ENCODE data around the gene KCNJ15.

Gene KCNJ15

DNA sequence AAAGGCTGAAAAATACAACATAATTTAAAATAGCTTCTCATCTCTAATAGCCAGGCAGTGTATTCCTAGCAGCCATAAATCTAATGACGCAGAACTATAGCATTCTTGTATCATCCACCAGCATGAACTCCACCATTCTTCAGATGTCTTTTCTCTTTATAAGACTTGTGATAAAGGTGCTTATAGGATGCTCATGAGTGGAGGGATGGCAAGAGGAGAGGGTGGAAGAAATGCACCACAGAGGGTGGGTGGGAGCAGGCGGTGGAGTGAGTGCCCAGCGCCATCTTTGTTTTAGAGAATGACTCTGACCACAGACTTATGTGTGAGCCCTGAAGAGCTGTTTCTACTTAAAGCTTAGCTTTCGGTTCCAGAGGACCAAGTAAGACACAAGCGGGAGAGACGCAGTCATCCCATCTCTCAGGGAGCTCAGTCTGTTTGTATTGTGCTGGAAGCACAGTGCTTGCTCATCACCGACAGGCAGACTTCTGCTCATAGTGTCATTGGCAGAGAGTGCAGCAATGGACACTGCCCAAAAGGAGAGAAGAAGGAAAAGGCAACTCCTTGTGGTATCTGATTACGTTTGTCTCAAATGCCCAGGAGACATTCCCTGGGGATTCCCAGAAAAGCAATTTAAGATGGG, 65.6 kb downstream of the KCNJ15 start:
- no peaks in the 10 kb centered on the region for H3K36me3 ChIP-seq (ENCODE audit: control insufficient read depth in 5 of 5, insufficient read depth in 5 of 5, low read length in 5 of 5)
- no peak overlapping the region for H3K4me3 ChIP-seq (ENCODE audit: low read depth in 1 of 5, low read length in 5 of 5)

GRCh38 chr21:38323721-38324531, 67.1 kb downstream of the KCNJ15 start:
- no peak overlapping the region for H3K9ac ChIP-seq (ENCODE audit: low read length in 5 of 5)
- H3K27me3 ChIP-seq (ENCODE audit: control insufficient read depth in 5 of 5, insufficient read depth in 4 of 5, low read length in 5 of 5): peaks cover 0 to 19% (median 11%) of the 10 kb centered on the region in 5 donors
- H3K36me3 ChIP-seq (ENCODE audit: control insufficient read depth in 5 of 5, insufficient read depth in 5 of 5, low read length in 5 of 5): no peaks in the 10 kb centered on the region
- H3K4me3 ChIP-seq (ENCODE audit: low read depth in 1 of 5, low read length in 5 of 5): no peak overlapping the region
- no peaks in the 10 kb centered on the region for H3K9me3 ChIP-seq (ENCODE audit: control insufficient read depth in 5 of 5, low read length in 5 of 5)
- peaks cover 0 to 6% (median 3%) of the 10 kb centered on the region in 5 donors for H3K4me1 ChIP-seq (ENCODE audit: control insufficient read depth in 5 of 5, insufficient read depth in 5 of 5, low read length in 5 of 5)
- H3K27ac ChIP-seq (ENCODE audit: low read depth, low read length): no peak overlapping the region

More for the DNA sequence above, 65.6 kb downstream of the KCNJ15 start:
- no peak overlapping the region for H3K9ac ChIP-seq (ENCODE audit: low read length in 5 of 5)
- H3K27ac ChIP-seq (ENCODE audit: low read depth, low read length): no peak overlapping the region
- H3K4me1 ChIP-seq (ENCODE audit: control insufficient read depth in 5 of 5, insufficient read depth in 5 of 5, low read length in 5 of 5): peaks cover 0 to 6% (median 3%) of the 10 kb centered on the region in 5 donors
- no peaks in the 10 kb centered on the region for H3K9me3 ChIP-seq (ENCODE audit: control insufficient read depth in 5 of 5, low read length in 5 of 5)
- peaks cover 0 to 19% (median 11%) of the 10 kb centered on the region in 5 donors for H3K27me3 ChIP-seq (ENCODE audit: control insufficient read depth in 5 of 5, insufficient read depth in 4 of 5, low read length in 5 of 5)

DNA sequence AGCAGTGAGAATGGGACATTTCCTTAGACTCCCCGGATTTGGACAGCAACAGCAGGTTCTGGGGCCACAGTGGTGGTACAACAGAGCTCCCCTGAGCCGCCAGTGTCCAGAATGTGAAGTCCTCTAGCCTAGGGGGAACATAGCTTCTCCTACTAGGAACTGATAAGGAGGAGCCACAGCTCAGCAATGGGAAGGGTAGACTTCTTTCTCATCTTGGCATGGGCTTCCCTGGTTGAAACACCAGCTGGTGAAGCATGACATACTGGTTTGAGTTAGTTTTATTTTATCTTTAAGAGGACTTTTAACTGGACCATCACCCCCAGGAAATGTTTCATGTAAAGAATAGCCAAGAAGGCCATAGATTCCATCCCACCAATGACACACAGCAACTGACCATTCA, 68.4 kb downstream of the KCNJ15 start:
- H3K27ac ChIP-seq (ENCODE audit: low read depth, low read length): no peak overlapping the region
- no peak overlapping the region for H3K4me3 ChIP-seq (ENCODE audit: low read depth in 1 of 5, low read length in 5 of 5)
- H3K4me1 ChIP-seq (ENCODE audit: control insufficient read depth in 5 of 5, insufficient read depth in 5 of 5, low read length in 5 of 5): peaks cover 0 to 6% (median 3%) of the 10 kb centered on the region in 5 donors
- no peak overlapping the region for H3K9ac ChIP-seq (ENCODE audit: low read length in 5 of 5)
- peaks cover 0 to 19% (median 10%) of the 10 kb centered on the region in 5 donors for H3K27me3 ChIP-seq (ENCODE audit: control insufficient read depth in 5 of 5, insufficient read depth in 4 of 5, low read length in 5 of 5)
- no peaks in the 10 kb centered on the region for H3K9me3 ChIP-seq (ENCODE audit: control insufficient read depth in 5 of 5, low read length in 5 of 5)
- H3K36me3 ChIP-seq (ENCODE audit: control insufficient read depth in 5 of 5, insufficient read depth in 5 of 5, low read length in 5 of 5): no peaks in the 10 kb centered on the region

DNA sequence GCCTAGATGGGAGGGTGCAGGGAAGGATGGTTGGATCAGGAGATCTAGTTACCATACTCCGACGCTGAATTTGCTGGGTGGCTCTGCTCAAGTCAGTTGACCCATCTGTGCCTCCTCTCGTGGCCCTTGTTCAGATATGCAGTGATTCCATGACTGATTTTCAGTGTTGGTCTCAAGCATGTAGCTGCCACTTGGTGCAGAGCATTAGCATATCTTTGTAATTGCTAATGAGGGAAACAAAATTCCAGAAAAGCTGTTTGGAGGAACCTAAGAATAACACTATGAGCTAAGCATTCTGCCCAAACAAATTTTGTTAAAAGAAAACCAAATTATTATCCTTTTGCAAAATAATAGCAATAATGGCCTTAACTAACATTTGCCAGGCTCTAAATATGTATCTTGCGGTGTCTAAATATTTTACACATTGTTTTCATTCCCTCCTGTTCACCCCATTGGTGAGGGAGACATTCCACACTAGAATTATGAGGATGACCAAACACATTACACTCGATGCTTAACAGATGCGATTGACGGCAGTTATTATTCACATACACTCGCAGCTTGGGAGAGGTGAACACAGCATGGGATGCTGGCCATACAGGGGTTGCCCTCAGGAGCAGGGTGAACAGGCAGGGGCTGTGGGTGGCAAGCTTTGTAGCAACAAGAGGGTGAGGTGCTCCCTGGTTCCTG, 69.1 kb downstream of the KCNJ15 start:
- Histone ChIP-seq H3K9ac (ENCODE audit: low read length in 5 of 5) (no peak overlapping the region), H3K36me3 (ENCODE audit: control insufficient read depth in 5 of 5, insufficient read depth in 5 of 5, low read length in 5 of 5) (no peaks in the 10 kb centered on the region), H3K4me1 (ENCODE audit: control insufficient read depth in 5 of 5, insufficient read depth in 5 of 5, low read length in 5 of 5) (peaks cover 0 to 6% (median 3%) of the 10 kb centered on the region in 5 donors), H3K27me3 (ENCODE audit: control insufficient read depth in 5 of 5, insufficient read depth in 4 of 5, low read length in 5 of 5) (peaks cover 0 to 14% (median 10%) of the 10 kb centered on the region in 5 donors), H3K4me3 (ENCODE audit: low read depth in 1 of 5, low read length in 5 of 5) (no peak overlapping the region), H3K9me3 (ENCODE audit: control insufficient read depth in 5 of 5, low read length in 5 of 5) (no peaks in the 10 kb centered on the region), H3K27ac (ENCODE audit: low read depth, low read length) (no peak overlapping the region)

DNA sequence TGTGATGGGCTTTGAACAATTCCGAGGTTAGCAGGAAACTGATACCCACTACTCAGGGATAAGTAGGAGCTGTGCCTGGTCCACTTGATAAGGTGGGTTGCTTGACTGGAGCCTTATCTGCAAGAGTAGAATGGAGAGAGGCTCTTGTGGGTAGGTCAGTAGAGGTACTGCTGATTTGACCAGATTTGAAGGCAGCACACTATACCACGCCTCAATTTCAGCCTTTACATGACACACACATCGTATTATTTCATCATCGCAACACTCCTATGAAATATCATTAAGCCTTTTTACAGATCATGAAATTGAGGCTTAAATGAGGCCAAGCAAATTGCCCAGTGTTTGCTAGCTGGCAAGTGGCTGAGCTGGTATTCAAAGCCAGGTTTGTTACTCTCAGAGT, 69.6 kb downstream of the KCNJ15 start:
- H3K36me3 ChIP-seq (ENCODE audit: control insufficient read depth in 5 of 5, insufficient read depth in 5 of 5, low read length in 5 of 5): no peaks in the 10 kb centered on the region
- H3K4me3 ChIP-seq (ENCODE audit: low read depth in 1 of 5, low read length in 5 of 5): no peak overlapping the region
- peaks cover 0 to 6% (median 3%) of the 10 kb centered on the region in 5 donors for H3K4me1 ChIP-seq (ENCODE audit: control insufficient read depth in 5 of 5, insufficient read depth in 5 of 5, low read length in 5 of 5)
- no peaks in the 10 kb centered on the region for H3K9me3 ChIP-seq (ENCODE audit: control insufficient read depth in 5 of 5, low read length in 5 of 5)
- H3K27me3 ChIP-seq (ENCODE audit: control insufficient read depth in 5 of 5, insufficient read depth in 4 of 5, low read length in 5 of 5): peaks cover 0 to 11% (median 5%) of the 10 kb centered on the region in 5 donors
- H3K27ac ChIP-seq (ENCODE audit: low read depth, low read length): no peak overlapping the region
- no peak overlapping the region for H3K9ac ChIP-seq (ENCODE audit: low read length in 5 of 5)

- H3K27me3 ChIP-seq (ENCODE audit: control insufficient read depth in 5 of 5, insufficient read depth in 4 of 5, low read length in 5 of 5): peaks cover 0 to 8% (median 4%) of the 10 kb centered on the region in 5 donors
- no peaks in the 10 kb centered on the region for H3K9me3 ChIP-seq (ENCODE audit: control insufficient read depth in 5 of 5, low read length in 5 of 5)
- H3K36me3 ChIP-seq (ENCODE audit: control insufficient read depth in 5 of 5, insufficient read depth in 5 of 5, low read length in 5 of 5): no peaks in the 10 kb centered on the region
- H3K9ac ChIP-seq (ENCODE audit: low read length in 5 of 5): no peak overlapping the region
- H3K4me3 ChIP-seq (ENCODE audit: low read depth in 1 of 5, low read length in 5 of 5): no peak overlapping the region
- H3K27ac ChIP-seq (ENCODE audit: low read depth, low read length): no peak overlapping the region
- H3K4me1 ChIP-seq (ENCODE audit: control insufficient read depth in 5 of 5, insufficient read depth in 5 of 5, low read length in 5 of 5): peaks cover 0 to 6% (median 3%) of the 10 kb centered on the region in 5 donors
Measured at GRCh38 chr21:38326899-38327298, 70.1 kb downstream of the KCNJ15 start.

DNA sequence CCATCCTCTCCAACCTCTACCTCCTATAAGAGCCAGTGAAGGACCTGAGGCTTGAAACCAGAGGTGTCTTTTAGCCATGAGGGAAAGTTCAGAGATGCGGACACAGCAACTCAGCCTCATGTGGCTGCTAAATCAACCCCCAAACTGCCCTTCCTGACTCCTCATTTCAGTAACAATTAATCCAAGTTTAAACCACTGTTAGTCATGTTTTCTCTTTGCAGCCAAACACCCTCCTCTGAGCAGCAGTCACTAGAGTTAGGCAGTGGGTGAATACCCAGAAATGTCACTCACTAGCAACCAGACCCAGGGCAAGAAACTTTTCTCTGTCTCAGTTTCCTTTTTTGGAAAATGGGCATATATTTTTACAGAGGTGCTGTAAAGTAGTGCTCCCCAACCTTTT, 71.2 kb downstream of the KCNJ15 start:
- no peak overlapping the region for H3K9ac ChIP-seq (ENCODE audit: low read length in 5 of 5)
- H3K9me3 ChIP-seq (ENCODE audit: control insufficient read depth in 5 of 5, low read length in 5 of 5): no peaks in the 10 kb centered on the region
- peaks cover 0 to 8% (median 0%) of the 10 kb centered on the region in 5 donors for H3K27me3 ChIP-seq (ENCODE audit: control insufficient read depth in 5 of 5, insufficient read depth in 4 of 5, low read length in 5 of 5)
- no peak overlapping the region for H3K27ac ChIP-seq (ENCODE audit: low read depth, low read length)
- H3K4me1 ChIP-seq (ENCODE audit: control insufficient read depth in 5 of 5, insufficient read depth in 5 of 5, low read length in 5 of 5): peaks cover 0 to 5% (median 3%) of the 10 kb centered on the region in 5 donors
- H3K4me3 ChIP-seq (ENCODE audit: low read depth in 1 of 5, low read length in 5 of 5): no peak overlapping the region
- H3K36me3 ChIP-seq (ENCODE audit: control insufficient read depth in 5 of 5, insufficient read depth in 5 of 5, low read length in 5 of 5): no peaks in the 10 kb centered on the region

GRCh38 chr21:38329162-38329561, 72.4 kb downstream of the KCNJ15 start:
- H3K9ac ChIP-seq (ENCODE audit: low read length in 5 of 5): no peak overlapping the region
- no peaks in the 10 kb centered on the region for H3K36me3 ChIP-seq (ENCODE audit: control insufficient read depth in 5 of 5, insufficient read depth in 5 of 5, low read length in 5 of 5)
- no peak overlapping the region for H3K27ac ChIP-seq (ENCODE audit: low read depth, low read length)
- no peaks in the 10 kb centered on the region for H3K9me3 ChIP-seq (ENCODE audit: control insufficient read depth in 5 of 5, low read length in 5 of 5)
- H3K4me1 ChIP-seq (ENCODE audit: control insufficient read depth in 5 of 5, insufficient read depth in 5 of 5, low read length in 5 of 5): peaks cover 0 to 5% (median 3%) of the 10 kb centered on the region in 5 donors
- peaks cover 0 to 6% (median 0%) of the 10 kb centered on the region in 5 donors for H3K27me3 ChIP-seq (ENCODE audit: control insufficient read depth in 5 of 5, insufficient read depth in 4 of 5, low read length in 5 of 5)
- H3K4me3 ChIP-seq (ENCODE audit: low read depth in 1 of 5, low read length in 5 of 5): no peak overlapping the region

- Histone ChIP-seq H3K27ac (ENCODE audit: low read depth, low read length) (no peak overlapping the region), H3K27me3 (ENCODE audit: control insufficient read depth in 5 of 5, insufficient read depth in 4 of 5, low read length in 5 of 5) (peaks cover 0 to 4% (median 0%) of the 10 kb centered on the region in 5 donors), H3K9ac (ENCODE audit: low read length in 5 of 5) (no peak overlapping the region), H3K4me1 (ENCODE audit: control insufficient read depth in 5 of 5, insufficient read depth in 5 of 5, low read length in 5 of 5) (peaks cover 0 to 11% (median 8%) of the 10 kb centered on the region in 5 donors), H3K36me3 (ENCODE audit: control insufficient read depth in 5 of 5, insufficient read depth in 5 of 5, low read length in 5 of 5) (no peaks in the 10 kb centered on the region), H3K9me3 (ENCODE audit: control insufficient read depth in 5 of 5, low read length in 5 of 5) (no peaks in the 10 kb centered on the region), H3K4me3 (ENCODE audit: low read depth in 1 of 5, low read length in 5 of 5) (no peak overlapping the region)
Measured at GRCh38 chr21:38330666-38331065, 73.9 kb downstream of the KCNJ15 start.
